NT2/D1 (cell line): ENCODE data around the gene THBS2.

Experiments
- SUZ12 ChIP-seq: IDR thresholded peaks from 2 replicates; pipeline ENCODE4 v1.6.1; 2011; ENCODE audit not compliant: insufficient read length, insufficient read depth; ENCODE audit errors: extremely low read depth
- YY1 ChIP-seq: IDR thresholded peaks from 2 replicates; pipeline ENCODE4 v1.6.1; 2011; ENCODE audit not compliant: insufficient read length, insufficient read depth
- ZNF274 ChIP-seq: IDR thresholded peaks from 2 replicates; pipeline ENCODE4 v1.6.1; 2011; ENCODE audit warnings: mild to moderate bottlenecking, low read depth, low read length

DNA sequence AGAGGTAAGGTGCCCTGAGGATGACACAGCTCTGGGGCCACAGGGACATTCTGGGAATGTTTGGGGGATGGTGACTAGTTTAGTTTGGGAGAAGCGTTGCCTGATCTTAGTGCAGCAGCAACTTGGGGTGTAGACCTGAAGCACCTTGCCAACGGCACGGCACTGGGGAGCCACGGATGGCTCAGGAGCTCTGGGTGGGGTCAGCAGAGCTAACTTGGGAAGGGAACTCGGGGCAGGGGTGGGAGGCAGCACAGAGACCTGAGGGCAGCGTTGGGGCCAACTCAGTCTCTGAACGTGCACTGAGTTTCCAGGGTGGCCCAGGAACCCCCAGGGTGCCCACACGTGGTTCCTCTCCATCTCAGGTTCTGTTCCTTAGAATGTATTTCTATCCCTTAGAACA is 14.9 kb downstream of the THBS2 start:
- TF ChIP-seq ZNF274 (no peak), YY1 (no peak), SUZ12 (no peak)
